Caco-2 (cell line): ENCODE data around the gene KRT35. TPM values are rescaled to one million over a fixed set of nuclear protein-coding genes. Genes with fewer than 3 reads are reported as not detected.

Source experiments
- BruUV-seq: library from RNA; stranded (reverse); fragments of 400-500 nt; replicated peaks from 2 replicates; lab custom pipeline; 2021; lab: Mats Ljungman, UMichigan
- CTCF ChIA-PET: fragments of 300-600 bp; sonication (Branson Sonifier 250); formaldehyde crosslinking; loops from one replicate; lab custom pipeline; 2022; ENCODE audit warnings: antibody characterized with exemption; lab: Charles Lee
- POLR2A ChIA-PET: fragments of 300-600 bp; sonication (Branson Sonifier 250); formaldehyde crosslinking; loops from one replicate; lab custom pipeline; 2022; ENCODE audit warnings: antibody characterized with exemption; lab: Charles Lee
- DNase-seq, 2 experiments: peaks; one replicate each; pipeline versions ENCODE4 v3.0.0 to v3.0.0-alpha.2; 2020 to 2022
- H3K27me3 ChIP-seq: replicated peaks from 2 replicates; pipeline ENCODE4 v1.6.0; 2011; ENCODE audit warnings: low read length; ENCODE audit not compliant: control insufficient read depth, insufficient read depth
- H3K36me3 ChIP-seq: 2 replicates; pipeline ENCODE4 v1.5.1; 2011; ENCODE audit warnings: low read length; ENCODE audit not compliant: control insufficient read depth, insufficient read depth
- H3K4me1 ChIP-seq: fragments of 250-450 bp; sonication (Bioruptor Pico); 2 replicates; pipeline ENCODE4 v1.5.1; 2020; ENCODE audit warnings: mild to moderate bottlenecking
- H3K4me3 ChIP-seq: 2 replicates; pipeline ENCODE4 v1.5.1; 2011; ENCODE audit warnings: low read depth, mild to moderate bottlenecking, control low read depth, low read length
- H3K9me3 ChIP-seq: fragments of 250-450 bp; sonication (Bioruptor Pico); 2 replicates; pipeline ENCODE4 v1.5.1; 2020; ENCODE audit warnings: mild to moderate bottlenecking, moderate library complexity
- H3K27ac Mint-ChIP-seq: one replicate; pipeline ENCODE4 v1.8.0; 2022; ENCODE audit warnings: mixed read lengths; ENCODE audit not compliant: unreplicated experiment
- H3K27me3 Mint-ChIP-seq: one replicate; pipeline ENCODE4 v1.8.0; 2022; ENCODE audit warnings: mixed read lengths; ENCODE audit not compliant: insufficient read depth, unreplicated experiment
- H3K36me3 Mint-ChIP-seq: one replicate; pipeline ENCODE4 v1.8.0; 2022; ENCODE audit warnings: mild to moderate bottlenecking, mixed read lengths; ENCODE audit not compliant: insufficient read depth, unreplicated experiment
- H3K4me1 Mint-ChIP-seq: one replicate; pipeline ENCODE4 v1.8.0; 2022; ENCODE audit warnings: low read depth, mixed read lengths; ENCODE audit not compliant: unreplicated experiment
- H3K4me3 Mint-ChIP-seq: one replicate; pipeline ENCODE4 v1.8.0; 2022; ENCODE audit warnings: mild to moderate bottlenecking, moderate library complexity, mixed read lengths; ENCODE audit not compliant: unreplicated experiment
- H3K9me3 Mint-ChIP-seq: one replicate; pipeline ENCODE4 v1.8.0; 2022; ENCODE audit warnings: mixed read lengths; ENCODE audit not compliant: unreplicated experiment
- intact Hi-C: fragments of 100-400 bp; cut with micrococcal nuclease; formaldehyde crosslinking; loops from one replicate; pipeline ENCODE4 v1.10.0; 2022; ENCODE audit not compliant: unreplicated experiment
- microRNA-seq: library from miRNA; unstranded; fragments of <30 nt; microRNA quantifications from one replicate; pipeline ENCODE4 v1.2.0, GENCODE V29; 2022
- total RNA-seq: library from RNA; stranded (reverse); gene quantifications from 2 replicates; pipeline ENCODE4 v1.2.3, GENCODE V29; 2022
- TF ChIP-seq, protein P1 (sequence below), 2 experiments: fragments of 200-600 bp in 1 of 2; IDR thresholded peaks; 1 replicate in 1 of 2; 2 replicates in 1 of 2; pipeline versions ENCODE4 v1.5.1 to v1.8.0; 2011 to 2022; ENCODE audit warnings: antibody characterized with exemption in 1 of 2, control low read depth in 1 of 2, inconsistent platforms in 1 of 2, low read depth in 1 of 2, low read length in 1 of 2, mild to moderate bottlenecking in 1 of 2, moderate library complexity in 1 of 2; ENCODE audit not compliant: insufficient read depth in 1 of 2, severe bottlenecking in 1 of 2, unreplicated experiment in 1 of 2

The KRT35 gene
- total RNA-seq, 1 experiment from 2014 or later = not detected

DNA sequence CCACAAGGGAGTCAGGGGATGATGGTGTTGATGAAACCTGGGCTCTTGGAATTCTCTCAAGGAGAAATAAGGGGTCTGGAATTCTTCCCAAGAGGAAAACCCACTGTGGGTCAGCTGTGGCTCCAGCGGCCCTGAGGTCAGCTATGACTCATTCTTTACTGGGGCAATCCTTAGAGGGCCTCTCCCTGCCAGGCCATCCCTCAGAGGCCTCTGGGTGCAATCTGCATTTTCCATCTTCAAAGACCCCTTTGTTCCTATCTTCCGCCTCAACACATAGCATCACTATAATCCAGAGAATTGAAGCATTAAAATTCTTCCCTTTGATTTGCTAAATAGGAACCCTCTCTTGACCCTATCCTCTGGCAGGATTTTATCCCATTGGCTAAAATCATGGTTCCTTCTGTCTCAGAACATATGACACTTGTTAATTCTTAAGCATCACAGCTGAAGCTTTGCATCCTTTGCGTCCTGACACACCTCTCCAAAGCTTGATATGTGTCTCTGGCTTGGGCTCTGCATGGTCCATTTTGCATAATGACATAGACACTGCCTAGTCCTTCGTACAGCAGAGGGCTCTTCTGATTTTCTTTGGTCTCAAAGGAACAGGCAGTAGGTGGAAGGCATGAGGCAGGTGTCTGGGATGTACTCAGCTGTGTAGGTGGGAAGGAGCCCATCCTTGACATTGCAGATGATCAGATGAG lies 52.2 kb downstream of the KRT35 start:
- Histone ChIP-seq H3K27me3 (no peaks in the 10 kb centered on the region), H3K4me3 (no peak overlapping the region), H3K36me3 (no peaks in the 10 kb centered on the region), H3K4me1 (peaks cover 20% of the 10 kb centered on the region), H3K9me3 (no peaks in the 10 kb centered on the region)
- no peak overlapping the region for H3K27ac Mint-ChIP-seq
- H3K9me3 Mint-ChIP-seq = no peaks in the 10 kb centered on the region
- intact Hi-C loops = no loop called here
- no peaks in the 10 kb centered on the region for H3K36me3 Mint-ChIP-seq
- ChIA-PET POLR2A (no interaction called here), CTCF (interaction anchor here (0.8 kb wide), 1 partner anchor 23 kb away, joined by 3 read pairs; no protein-coding TSS in a partner anchor)
- H3K4me1 Mint-ChIP-seq = peaks cover 13% of the 10 kb centered on the region
- no peak for DNase-seq
- H3K4me3 Mint-ChIP-seq = no peak overlapping the region
- no peaks in the 10 kb centered on the region for H3K27me3 Mint-ChIP-seq
- no TSS peak for BruUV-seq
- TF ChIP-seq, protein P1, sequence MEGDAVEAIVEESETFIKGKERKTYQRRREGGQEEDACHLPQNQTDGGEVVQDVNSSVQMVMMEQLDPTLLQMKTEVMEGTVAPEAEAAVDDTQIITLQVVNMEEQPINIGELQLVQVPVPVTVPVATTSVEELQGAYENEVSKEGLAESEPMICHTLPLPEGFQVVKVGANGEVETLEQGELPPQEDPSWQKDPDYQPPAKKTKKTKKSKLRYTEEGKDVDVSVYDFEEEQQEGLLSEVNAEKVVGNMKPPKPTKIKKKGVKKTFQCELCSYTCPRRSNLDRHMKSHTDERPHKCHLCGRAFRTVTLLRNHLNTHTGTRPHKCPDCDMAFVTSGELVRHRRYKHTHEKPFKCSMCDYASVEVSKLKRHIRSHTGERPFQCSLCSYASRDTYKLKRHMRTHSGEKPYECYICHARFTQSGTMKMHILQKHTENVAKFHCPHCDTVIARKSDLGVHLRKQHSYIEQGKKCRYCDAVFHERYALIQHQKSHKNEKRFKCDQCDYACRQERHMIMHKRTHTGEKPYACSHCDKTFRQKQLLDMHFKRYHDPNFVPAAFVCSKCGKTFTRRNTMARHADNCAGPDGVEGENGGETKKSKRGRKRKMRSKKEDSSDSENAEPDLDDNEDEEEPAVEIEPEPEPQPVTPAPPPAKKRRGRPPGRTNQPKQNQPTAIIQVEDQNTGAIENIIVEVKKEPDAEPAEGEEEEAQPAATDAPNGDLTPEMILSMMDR (IDR thresholded peaks at IDR 0.05; ENCODE audit: insufficient read depth in 1 of 2, low read depth in 1 of 2, low read length in 1 of 2, severe bottlenecking in 1 of 2, unreplicated experiment in 1 of 2) = no peak

Small RNA genes lying within 50 kb of the gene (microRNA-seq; reads per million reads assigned to microRNA genes)
- gene MIR6510 = 0.56 reads per million

Other genes starting within 250 kb of the KRT35 start
- not detected in 2 replicates for gene KRTAP9-3, start 248.7 kb downstream of the KRT35 start, total RNA-seq
- not detected in 2 replicates for gene KRTAP9-8, start 243.2 kb downstream of the KRT35 start, total RNA-seq
- gene KRTAP9-4, start 231.5 kb downstream of the KRT35 start, total RNA-seq = not detected in 2 replicates
- gene KRTAP9-9, start 225.8 kb downstream of the KRT35 start, total RNA-seq = not detected in 2 replicates
- gene KRTAP9-6, start 215.8 kb downstream of the KRT35 start, total RNA-seq = not detected in 2 replicates
- gene KRTAP9-7, start 205.5 kb downstream of the KRT35 start, total RNA-seq = not detected in 2 replicates
- gene KRTAP29-1, start 178.3 kb downstream of the KRT35 start, total RNA-seq = not detected in 2 replicates
- gene KRTAP16-1, start 171.8 kb downstream of the KRT35 start, total RNA-seq = not detected in 2 replicates
- not detected in 2 replicates for gene KRTAP17-1, start 165.4 kb downstream of the KRT35 start, total RNA-seq
- not detected in 2 replicates for gene KRT33A, start 130.3 kb downstream of the KRT35 start, total RNA-seq
- not detected in 2 replicates for gene KRT33B, start 111.3 kb downstream of the KRT35 start, total RNA-seq
- gene KRT34, start 98.8 kb downstream of the KRT35 start, total RNA-seq = not detected in 2 replicates
- not detected in 2 replicates for gene KRT31, start 83.5 kb downstream of the KRT35 start, total RNA-seq
- not detected in 2 replicates for gene KRT37, start 56.6 kb downstream of the KRT35 start, total RNA-seq
- not detected in 2 replicates for gene KRT38, start 40.2 kb downstream of the KRT35 start, total RNA-seq
- gene KRT32, start 13.8 kb downstream of the KRT35 start, total RNA-seq = not detected in 2 replicates
- not detected in 2 replicates for gene KRT36, start 8.8 kb upstream of the KRT35 start, total RNA-seq
- gene KRT13, start 24.5 kb upstream of the KRT35 start, total RNA-seq = 0.35 TPM in 1 of 2 replicates, not detected in the other
- gene KRT15, start 37.7 kb upstream of the KRT35 start, total RNA-seq = 5.3 and 10.5 TPM in 2 replicates
- 975 and 1,121 TPM in 2 replicates for gene KRT19, start 47.2 kb upstream of the KRT35 start, total RNA-seq
- gene KRT9, start 90.9 kb upstream of the KRT35 start, total RNA-seq = not detected in 2 replicates
- not detected in 2 replicates for gene KRT14, start 105.7 kb upstream of the KRT35 start, total RNA-seq
- gene KRT16, start 131.6 kb upstream of the KRT35 start, total RNA-seq = not detected in 2 replicates
- gene KRT17, start 143.4 kb upstream of the KRT35 start, total RNA-seq = 2.8 and 3.4 TPM in 2 replicates
- 759 and 783 TPM in 2 replicates for gene EIF1, start 207.7 kb upstream of the KRT35 start, total RNA-seq
- gene GAST, start 231.2 kb upstream of the KRT35 start, total RNA-seq = 0.75 TPM in 1 of 2 replicates, not detected in the other